Activated CD4-positive, alpha-beta T cell treated with anti-CD3 and anti-CD28 coated beads, Interleukin-2, amount 10 ng/mL, durations not matched to agents 24 days and 14 days (primary cell): ENCODE measurements around the gene RGS21. TPM values are rescaled to one million over a fixed set of nuclear protein-coding genes. Genes with fewer than 3 reads are reported as not detected.
"Not testable (repeated sequence)": the region's sequence is repeated elsewhere in the genome, so short reads cannot be mapped to it uniquely, and the experiment has no call there.

Source experiments
- DNase-seq: peaks from one replicate; pipeline ENCODE4 v3.0.0; 2022
- H3K27ac Mint-ChIP-seq: one replicate; pipeline ENCODE4 v1.8.0; 2022; ENCODE audit warnings: mild to moderate bottlenecking, mixed read lengths
- H3K27me3 Mint-ChIP-seq: one replicate; pipeline ENCODE4 v1.8.0; 2022; ENCODE audit warnings: mixed read lengths
- H3K36me3 Mint-ChIP-seq: one replicate; pipeline ENCODE4 v1.8.0; 2022; ENCODE audit warnings: low read depth, mild to moderate bottlenecking, mixed read lengths
- H3K4me1 Mint-ChIP-seq: one replicate; pipeline ENCODE4 v1.8.0; 2021; ENCODE audit warnings: mixed read lengths
- H3K4me3 Mint-ChIP-seq: one replicate; pipeline ENCODE4 v1.8.0; 2022; ENCODE audit warnings: mild to moderate bottlenecking, moderate library complexity, mixed read lengths
- H3K9me3 Mint-ChIP-seq: one replicate; pipeline ENCODE4 v1.8.0; 2021; ENCODE audit warnings: mixed read lengths
- intact Hi-C: fragments of 100-400 bp; cut with micrococcal nuclease; formaldehyde crosslinking; loops from one replicate; pipeline ENCODE4 v1.15.1; 2023
- total RNA-seq: library from RNA; stranded (reverse); gene quantifications from 2 replicates; pipeline ENCODE4 v1.2.3, GENCODE V29; 2022

The RGS21 gene, protein sequence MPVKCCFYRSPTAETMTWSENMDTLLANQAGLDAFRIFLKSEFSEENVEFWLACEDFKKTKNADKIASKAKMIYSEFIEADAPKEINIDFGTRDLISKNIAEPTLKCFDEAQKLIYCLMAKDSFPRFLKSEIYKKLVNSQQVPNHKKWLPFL
- total RNA-seq, result not detected in 2 replicates

DNA sequence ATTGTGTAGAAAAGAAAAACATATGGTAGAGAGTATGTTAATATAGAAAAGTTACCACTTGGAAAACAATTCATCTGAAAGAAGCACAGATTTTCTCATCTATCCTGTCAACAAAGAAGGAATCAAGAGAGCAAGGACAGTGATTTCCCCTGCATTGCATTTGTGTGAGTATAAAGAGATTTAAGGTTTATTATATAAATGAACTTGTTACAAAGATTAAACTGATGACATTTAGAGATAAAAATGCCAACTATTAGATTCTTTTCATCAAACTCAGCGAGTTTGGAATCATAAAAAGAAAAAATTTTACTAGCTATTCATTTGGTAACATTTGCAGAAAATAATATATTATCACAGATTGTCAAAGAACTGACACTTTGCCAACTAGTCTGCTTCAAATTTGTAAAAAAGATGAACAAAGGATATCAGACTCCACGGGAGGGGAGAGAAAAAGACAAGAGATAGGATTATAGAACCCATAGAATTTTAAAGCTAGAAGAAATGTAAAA, at the start of gene RGS21:
Gene RGS21 (plus strand): TSS at position 51 of the 509 bp plus-strand sequence. CDS start 26,045 bp downstream, outside the sequence.
- Mint-ChIP-seq H3K4me3 (no peak within 1 kb of the TSS), H3K9me3 (no peaks in the 10 kb centered on the region), H3K4me1 (no peaks in the 10 kb centered on the region), H3K36me3 (no peaks in the 10 kb centered on the region), H3K27me3 (no peaks in the 10 kb centered on the region), H3K27ac (no peak within 1 kb of the TSS)
- DNase-seq, result no peak
- intact Hi-C loops, result no loop called here

GRCh38 chr1:192268468-192269052, 48.2 kb upstream of the RGS21 start:
- intact Hi-C loops, result no loop called here
- Mint-ChIP-seq H3K4me1 (no peaks in the 10 kb centered on the region), H3K4me3 (no peak overlapping the region), H3K27me3 (no peaks in the 10 kb centered on the region), H3K9me3 (no peaks in the 10 kb centered on the region), H3K36me3 (no peaks in the 10 kb centered on the region), H3K27ac (no peak overlapping the region)
- DNase-seq, result no peak

GRCh38 chr1:192270398-192270797, 46.4 kb upstream of the RGS21 start:
- intact Hi-C loops, result no loop called here
- Mint-ChIP-seq H3K4me1 (no peaks in the 10 kb centered on the region), H3K27me3 (no peaks in the 10 kb centered on the region), H3K36me3 (no peaks in the 10 kb centered on the region), H3K27ac (no peak overlapping the region), H3K4me3 (no peak overlapping the region), H3K9me3 (no peaks in the 10 kb centered on the region)
- DNase-seq, result no peak

DNA sequence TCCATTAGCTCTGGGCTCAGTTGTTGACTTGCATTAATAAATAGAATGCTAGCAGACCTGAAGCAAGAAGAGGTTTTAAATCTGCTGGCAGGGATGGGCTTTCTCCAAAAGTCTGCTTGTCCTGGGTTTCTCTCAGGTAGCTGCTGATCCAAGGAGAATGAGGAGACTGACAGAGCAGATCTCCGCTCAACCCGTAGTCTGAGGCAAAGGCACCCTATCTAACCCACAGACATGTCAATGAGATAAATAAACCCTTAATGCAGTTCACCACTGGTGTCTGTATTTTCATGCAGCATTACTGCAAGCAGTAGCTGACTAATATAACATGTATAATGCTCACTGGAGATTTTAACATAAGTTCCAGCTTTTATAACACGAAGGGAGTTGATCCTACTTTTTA, 44.1 kb upstream of the RGS21 start:
- Mint-ChIP-seq H3K27ac (no peak overlapping the region), H3K4me1 (no peaks in the 10 kb centered on the region), H3K9me3 (no peaks in the 10 kb centered on the region), H3K27me3 (no peaks in the 10 kb centered on the region), H3K36me3 (no peaks in the 10 kb centered on the region), H3K4me3 (no peak overlapping the region)
- intact Hi-C loops, result no loop called here
- DNase-seq, result no peak

- Mint-ChIP-seq H3K4me3 (no peak overlapping the region), H3K27me3 (no peaks in the 10 kb centered on the region), H3K9me3 (no peaks in the 10 kb centered on the region), H3K27ac (no peak overlapping the region), H3K4me1 (no peaks in the 10 kb centered on the region), H3K36me3 (no peaks in the 10 kb centered on the region)
- DNase-seq, result no peak
- intact Hi-C loops, result no loop called here
Measured at GRCh38 chr1:192274588-192274987, 42.2 kb upstream of the RGS21 start.

DNA sequence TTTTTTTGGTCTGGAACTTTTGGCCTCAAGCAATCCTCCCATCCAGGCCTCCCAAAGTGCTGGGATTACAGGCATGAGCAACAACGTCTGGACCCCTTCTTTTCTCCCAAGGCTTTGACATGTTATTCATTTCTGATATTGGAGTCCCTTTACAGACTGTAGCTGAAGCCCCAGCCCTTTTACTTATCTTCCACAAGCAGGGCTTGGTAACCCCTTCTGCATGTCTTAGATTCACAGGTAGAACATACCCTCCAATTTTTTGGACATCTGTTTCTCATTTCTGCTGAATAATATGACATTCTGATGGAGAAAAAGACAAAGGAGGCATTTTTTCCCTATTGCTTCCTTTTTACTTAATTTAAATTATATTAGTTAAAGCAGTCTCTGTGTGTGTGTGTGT, 39.2 kb upstream of the RGS21 start:
- H3K4me1 Mint-ChIP-seq, result no peaks in the 10 kb centered on the region
- DNase-seq, result no peak
- no peak overlapping the region for H3K4me3 Mint-ChIP-seq
- H3K27me3 Mint-ChIP-seq, result no peaks in the 10 kb centered on the region
- H3K9me3 Mint-ChIP-seq, result no peaks in the 10 kb centered on the region
- H3K27ac Mint-ChIP-seq, result no peak overlapping the region
- intact Hi-C loops, result no loop called here
- no peaks in the 10 kb centered on the region for H3K36me3 Mint-ChIP-seq

DNA sequence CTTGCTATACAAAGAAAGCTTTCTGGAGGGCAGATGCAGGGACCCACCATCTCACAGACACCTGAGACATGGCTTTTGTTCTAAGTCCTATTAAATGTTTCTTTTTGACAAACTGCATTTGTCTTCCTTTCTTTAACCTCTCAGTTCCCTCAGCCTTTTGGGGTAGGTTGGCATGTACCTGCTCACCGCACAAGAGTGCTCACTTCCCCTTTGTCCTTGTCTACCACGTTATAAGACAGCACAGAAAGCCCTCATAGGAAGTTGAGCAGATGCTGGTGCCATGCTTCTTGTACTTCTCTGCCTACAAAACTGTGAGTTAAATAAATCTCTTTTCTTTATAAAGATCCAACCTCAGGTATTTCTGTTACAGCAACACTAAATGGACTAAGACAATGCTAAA, 31.9 kb upstream of the RGS21 start:
- no peaks in the 10 kb centered on the region for H3K9me3 Mint-ChIP-seq
- DNase-seq, result no peak
- intact Hi-C loops, result no loop called here
- H3K36me3 Mint-ChIP-seq, result no peaks in the 10 kb centered on the region
- H3K4me1 Mint-ChIP-seq, result no peaks in the 10 kb centered on the region
- no peaks in the 10 kb centered on the region for H3K27me3 Mint-ChIP-seq
- H3K4me3 Mint-ChIP-seq, result no peak overlapping the region
- H3K27ac Mint-ChIP-seq, result no peak overlapping the region

DNA sequence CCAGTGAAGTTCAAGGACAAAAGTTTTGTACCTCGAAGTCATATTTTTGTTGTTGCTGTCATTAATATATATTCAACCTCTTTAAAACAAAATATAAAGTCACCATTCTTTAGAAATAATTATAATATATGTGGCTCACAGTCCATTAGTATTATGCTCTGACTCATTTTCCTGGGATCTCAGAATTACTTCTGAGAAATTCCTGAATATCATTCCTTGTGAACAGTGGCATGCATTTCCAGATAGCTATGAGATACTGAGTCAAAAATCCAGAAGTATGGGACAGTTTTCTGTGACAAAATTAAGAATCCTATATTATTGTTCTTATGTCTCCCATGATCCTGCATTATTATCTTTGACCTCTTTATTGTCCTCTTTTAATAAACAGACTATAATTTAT, 13.8 kb upstream of the RGS21 start:
- intact Hi-C loops, result no loop called here
- Mint-ChIP-seq H3K4me1 (no peaks in the 10 kb centered on the region), H3K27me3 (no peaks in the 10 kb centered on the region), H3K36me3 (no peaks in the 10 kb centered on the region), H3K4me3 (no peak overlapping the region), H3K27ac (no peak overlapping the region), H3K9me3 (no peaks in the 10 kb centered on the region)
- no peak for DNase-seq

DNA sequence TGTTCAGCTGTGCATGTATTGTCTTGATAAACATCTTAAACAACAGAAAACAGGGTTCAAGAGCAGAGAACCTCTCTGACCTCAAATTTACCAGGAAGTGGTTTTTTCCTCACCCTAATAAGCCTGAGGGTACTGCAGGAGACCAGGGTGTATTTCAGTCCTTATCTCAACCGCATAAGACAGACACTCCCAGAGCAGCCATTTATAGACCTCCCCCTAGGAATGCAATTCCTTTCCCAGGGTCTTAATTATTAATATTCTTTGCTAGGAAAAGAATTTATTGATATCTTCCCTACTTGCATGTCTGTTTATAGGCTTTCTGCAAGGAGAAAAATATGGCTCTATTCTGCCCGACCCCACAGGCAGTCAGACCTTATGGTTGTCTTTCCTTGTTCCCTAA, 8.5 kb upstream of the RGS21 start:
- H3K27ac Mint-ChIP-seq, H3K4me1 Mint-ChIP-seq, H3K4me3 Mint-ChIP-seq, H3K9me3 Mint-ChIP-seq, DNase-seq, H3K36me3 Mint-ChIP-seq, H3K27me3 Mint-ChIP-seq, intact Hi-C loops: not testable (repeated sequence)

DNA sequence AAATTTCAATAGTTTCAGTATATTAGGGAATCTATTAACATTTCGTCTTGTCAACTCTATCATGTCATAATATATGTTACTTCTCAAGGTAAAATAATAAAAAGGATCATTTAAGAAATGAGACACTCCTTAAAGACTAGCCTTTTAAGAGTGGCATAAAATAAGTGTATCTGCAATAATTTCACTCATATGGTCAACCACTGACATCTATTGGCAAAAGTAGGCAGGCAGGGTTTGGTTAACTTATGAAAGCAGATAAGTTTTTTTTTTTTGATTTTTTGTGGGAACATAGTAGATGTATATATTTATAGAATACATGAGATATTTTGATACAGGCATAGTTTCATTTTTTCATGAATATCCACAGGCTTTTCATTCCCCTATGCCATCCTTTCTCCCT, 5.5 kb upstream of the RGS21 start:
- Mint-ChIP-seq H3K4me3 (no peak overlapping the region), H3K36me3 (no peaks in the 10 kb centered on the region), H3K9me3 (no peaks in the 10 kb centered on the region), H3K27ac (no peak overlapping the region), H3K27me3 (no peaks in the 10 kb centered on the region), H3K4me1 (no peaks in the 10 kb centered on the region)
- intact Hi-C loops, result no loop called here
- DNase-seq, result no peak

- H3K9me3 Mint-ChIP-seq, result no peaks in the 10 kb centered on the region
- DNase-seq, result no peak
- H3K4me3 Mint-ChIP-seq, result no peak overlapping the region
- intact Hi-C loops, result no loop called here
- H3K27ac Mint-ChIP-seq, result no peak overlapping the region
- no peaks in the 10 kb centered on the region for H3K36me3 Mint-ChIP-seq
- no peaks in the 10 kb centered on the region for H3K27me3 Mint-ChIP-seq
- no peaks in the 10 kb centered on the region for H3K4me1 Mint-ChIP-seq
Measured at GRCh38 chr1:192327997-192328396, 11.2 kb downstream of the RGS21 start.

DNA sequence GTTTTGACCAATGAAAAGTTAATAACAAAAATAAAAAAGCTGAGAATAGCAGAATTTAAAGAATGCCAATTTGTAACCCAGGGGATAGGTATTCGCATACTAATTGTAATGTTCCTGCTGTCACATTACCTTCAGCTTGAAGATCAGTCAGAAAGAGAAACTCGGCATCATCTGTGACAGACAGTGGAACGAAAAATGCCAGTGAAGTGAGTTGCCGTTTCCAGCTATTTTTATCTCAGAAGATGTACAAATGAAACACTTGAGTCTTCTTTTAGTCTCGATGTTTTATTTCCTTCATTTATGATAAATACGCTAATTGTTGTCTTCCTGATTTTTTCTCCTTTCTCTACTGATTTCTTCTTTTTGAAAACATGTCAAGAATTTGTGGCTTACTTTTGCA, 26.1 kb downstream of the RGS21 start:
- H3K27me3 Mint-ChIP-seq, result no peaks in the 10 kb centered on the region

GRCh38 chr1:192343344-192343743, 26.6 kb downstream of the RGS21 start:
- H3K9me3 Mint-ChIP-seq, result no peaks in the 10 kb centered on the region
- no peaks in the 10 kb centered on the region for H3K4me1 Mint-ChIP-seq
- H3K27me3 Mint-ChIP-seq, result no peaks in the 10 kb centered on the region
- no peak overlapping the region for H3K27ac Mint-ChIP-seq
- no peak for DNase-seq
- no peaks in the 10 kb centered on the region for H3K36me3 Mint-ChIP-seq
- H3K4me3 Mint-ChIP-seq, result no peak overlapping the region
- intact Hi-C loops, result no loop called here

More for the DNA sequence above, 26.1 kb downstream of the RGS21 start:
- Mint-ChIP-seq H3K4me1 (no peaks in the 10 kb centered on the region), H3K27ac (no peak overlapping the region), H3K9me3 (no peaks in the 10 kb centered on the region), H3K4me3 (no peak overlapping the region), H3K36me3 (no peaks in the 10 kb centered on the region)
- no peak for DNase-seq
- intact Hi-C loops, result no loop called here

GRCh38 chr1:192349314-192349713, 32.5 kb downstream of the RGS21 start:
- intact Hi-C loops, result no loop called here
- Mint-ChIP-seq H3K27ac (no peak overlapping the region), H3K27me3 (no peaks in the 10 kb centered on the region), H3K4me3 (no peak overlapping the region), H3K36me3 (no peaks in the 10 kb centered on the region), H3K9me3 (no peaks in the 10 kb centered on the region), H3K4me1 (no peaks in the 10 kb centered on the region)
- DNase-seq, result no peak

- intact Hi-C loops, result no loop called here
- Mint-ChIP-seq H3K27ac (no peak overlapping the region), H3K4me3 (no peak overlapping the region), H3K36me3 (no peaks in the 10 kb centered on the region), H3K27me3 (no peaks in the 10 kb centered on the region), H3K9me3 (no peaks in the 10 kb centered on the region), H3K4me1 (no peaks in the 10 kb centered on the region)
- DNase-seq, result no peak
Measured at GRCh38 chr1:192350356-192350755, 33.6 kb downstream of the RGS21 start.
